Left ventricle myocardium inferior (tissue), 1 donor: ENCODE measurements around the gene PARD3B. TPM values are rescaled to one million over a fixed set of nuclear protein-coding genes. Genes with fewer than 3 reads are reported as not detected.

ENCODE experiments used
- DNase-seq: peaks from one replicate; pipeline ENCODE4 v3.0.0-alpha.2; 2020
- H3K27ac ChIP-seq: fragments of 200-600 bp; replicated peaks from 2 replicates; pipeline ENCODE4 v1.8.0; 2021
- H3K27me3 ChIP-seq: fragments of 200-600 bp; 2 replicates; pipeline ENCODE4 v1.8.0; 2021; ENCODE audit warnings: low read depth
- H3K36me3 ChIP-seq: fragments of 200-600 bp; 2 replicates; pipeline ENCODE4 v1.8.0; 2021
- H3K4me1 ChIP-seq: fragments of 200-600 bp; 2 replicates; pipeline ENCODE4 v1.8.0; 2021
- H3K4me3 ChIP-seq: fragments of 200-600 bp; 2 replicates; pipeline ENCODE4 v1.8.0; 2021; ENCODE audit warnings: mild to moderate bottlenecking, moderate library complexity
- H3K9me3 ChIP-seq: fragments of 200-600 bp; replicated peaks from 2 replicates; pipeline ENCODE4 v1.8.0; 2021
- CTCF ChIP-seq: fragments of 200-600 bp; IDR thresholded peaks from 2 replicates; pipeline ENCODE4 v1.8.0; 2021; ENCODE audit warnings: antibody characterized with exemption, mild to moderate bottlenecking, borderline replicate concordance
- intact Hi-C: fragments of 100-400 bp; cut with micrococcal nuclease; formaldehyde crosslinking; loops from one replicate; pipeline ENCODE4 v1.11.0; 2022
- total RNA-seq: library from RNA; stranded (reverse); fragmentation: NEBNext Ultra II Directional; extraction: Animal tissue kit (Norgen Biotek cat#: 25700); gene quantifications from one replicate; pipeline ENCODE4 v1.2.1, GENCODE V29; 2021
- donor health status: DM: no; HTN: yes; CAD: no; lungs with severe emphysema.

PARD3B gene
- total RNA-seq, 1 donor from 2014 or later, result 9.1 TPM

DNA sequence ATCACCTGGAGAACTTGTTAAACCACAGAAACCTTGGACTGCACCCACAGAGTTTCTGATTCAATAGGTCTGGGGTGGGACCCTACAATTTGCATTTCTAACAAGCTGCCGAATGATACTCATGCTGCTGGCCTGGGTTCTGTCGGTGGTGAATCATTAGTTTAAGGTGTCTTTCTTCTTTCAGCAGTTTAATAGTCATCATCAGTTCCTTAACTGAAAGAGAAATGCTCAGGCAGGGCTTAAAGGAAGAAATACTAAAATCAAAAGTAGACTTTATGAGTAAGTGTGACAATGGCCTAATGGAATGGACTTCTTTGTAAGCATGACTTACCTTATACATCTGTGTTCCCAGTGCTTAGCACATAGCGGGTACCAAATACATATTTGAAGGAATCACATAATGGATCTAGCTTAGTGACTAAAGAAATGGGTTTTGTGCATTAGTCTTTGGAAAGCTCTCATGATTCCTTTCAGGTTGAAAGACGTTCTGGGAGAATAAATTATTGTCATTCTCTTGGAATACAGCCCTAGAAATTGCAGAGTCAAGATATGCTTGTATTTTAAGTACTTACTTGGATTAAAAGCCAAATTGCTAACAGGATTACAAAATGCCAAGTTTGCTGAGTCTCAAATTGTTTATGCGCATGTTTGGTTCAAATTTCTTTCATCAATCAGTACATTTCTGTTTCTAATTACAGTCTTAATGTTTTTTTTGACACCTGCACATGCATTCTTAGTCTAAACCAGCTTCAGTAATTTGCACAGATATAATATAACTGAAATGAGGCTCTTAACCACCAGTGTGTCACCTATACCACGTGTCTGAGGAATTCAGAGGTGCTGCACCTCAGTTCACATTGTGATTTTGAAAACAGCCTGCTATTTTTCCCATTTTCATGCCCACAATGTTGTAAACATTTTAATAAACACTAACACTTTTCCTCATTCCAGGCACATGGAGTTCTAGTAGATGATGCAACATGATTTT is 916.7 kb downstream of the PARD3B start:
- Histone ChIP-seq H3K9me3 (no peaks in the 10 kb centered on the region), H3K4me3 (no peak overlapping the region), H3K36me3 (no peaks in the 10 kb centered on the region), H3K4me1 (no peaks in the 10 kb centered on the region), H3K27ac (no peak overlapping the region), H3K27me3 (no peaks in the 10 kb centered on the region)
- DNase-seq, result no peak
- intact Hi-C loops, result no loop called here
- TF ChIP-seq CTCF, result no peak

- H3K4me3 ChIP-seq, result no peak overlapping the region
- intact Hi-C loops, result no loop called here
- H3K36me3 ChIP-seq, result no peaks in the 10 kb centered on the region
- H3K9me3 ChIP-seq, result no peaks in the 10 kb centered on the region
- H3K4me1 ChIP-seq, result no peaks in the 10 kb centered on the region
- no peak overlapping the region for H3K27ac ChIP-seq
- TF ChIP-seq CTCF, result no peak
- DNase-seq, result no peak
- no peaks in the 10 kb centered on the region for H3K27me3 ChIP-seq
These were observed 917.5 kb downstream of the PARD3B start for GRCh38 chr2:205462681-205463345.

DNA sequence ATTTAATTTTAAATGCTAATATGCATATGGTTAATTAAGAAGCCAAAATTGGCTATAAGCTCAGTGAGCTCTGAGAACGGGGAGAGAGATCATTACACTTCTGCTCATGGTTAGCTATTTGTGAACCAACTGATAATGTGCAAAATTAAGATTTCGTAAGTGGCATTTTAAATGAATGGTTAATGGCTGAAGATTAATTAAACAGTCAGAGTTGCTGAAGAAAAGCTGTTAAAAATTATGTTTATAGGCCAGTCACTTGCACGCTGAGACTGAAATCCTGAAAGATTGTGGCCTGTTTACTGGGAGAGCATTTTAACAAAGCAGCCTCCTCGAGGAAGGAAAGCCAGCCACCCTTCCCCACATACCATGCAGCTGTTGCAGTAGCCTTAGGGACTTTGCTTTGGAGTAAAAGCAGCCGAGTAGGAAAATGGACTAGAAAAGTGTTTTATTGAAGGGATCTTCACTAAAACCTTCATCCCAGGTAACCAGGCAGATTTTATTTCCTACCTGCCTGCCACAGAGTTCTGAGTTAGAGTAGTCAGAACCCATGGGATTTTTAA is 918.3 kb downstream of the PARD3B start:
- no peaks in the 10 kb centered on the region for H3K4me1 ChIP-seq
- H3K27me3 ChIP-seq, result no peaks in the 10 kb centered on the region
- no peak for TF ChIP-seq CTCF
- intact Hi-C loops, result no loop called here
- no peak for DNase-seq
- H3K4me3 ChIP-seq, result no peak overlapping the region
- no peaks in the 10 kb centered on the region for H3K36me3 ChIP-seq
- no peaks in the 10 kb centered on the region for H3K9me3 ChIP-seq
- no peak overlapping the region for H3K27ac ChIP-seq

DNA sequence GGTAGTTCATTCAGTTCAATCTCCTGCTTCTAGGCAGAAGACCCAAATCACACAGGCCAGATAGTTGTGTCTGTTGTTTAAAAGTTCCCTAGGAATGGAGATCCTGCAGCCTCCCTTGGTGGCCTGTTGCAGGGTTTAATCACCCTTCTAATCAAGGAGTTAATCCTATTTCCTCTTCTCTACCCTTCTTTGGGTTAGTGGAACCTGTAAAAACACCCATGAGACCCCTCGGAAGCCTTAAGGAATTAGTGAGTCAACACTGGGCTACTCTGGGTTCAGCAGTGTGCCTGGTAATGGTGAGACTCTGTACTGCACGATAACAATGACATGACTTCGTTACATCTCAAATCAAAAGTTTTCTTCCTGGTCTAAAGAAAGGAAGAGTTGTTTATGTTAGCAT is 919.4 kb downstream of the PARD3B start:
- H3K9me3 ChIP-seq, result no peaks in the 10 kb centered on the region
- no peak overlapping the region for H3K27ac ChIP-seq
- no peaks in the 10 kb centered on the region for H3K27me3 ChIP-seq
- no peaks in the 10 kb centered on the region for H3K4me1 ChIP-seq
- no peak for TF ChIP-seq CTCF
- no peaks in the 10 kb centered on the region for H3K36me3 ChIP-seq
- intact Hi-C loops, result no loop called here
- no peak overlapping the region for H3K4me3 ChIP-seq
- no peak for DNase-seq

GRCh38 chr2:205465791-205466190 is 920.5 kb downstream of the PARD3B start:
- no peak overlapping the region for H3K27ac ChIP-seq
- no peak for TF ChIP-seq CTCF
- H3K4me3 ChIP-seq, result no peak overlapping the region
- H3K27me3 ChIP-seq, result no peaks in the 10 kb centered on the region
- no peaks in the 10 kb centered on the region for H3K9me3 ChIP-seq
- H3K4me1 ChIP-seq, result no peaks in the 10 kb centered on the region
- DNase-seq, result no peak
- H3K36me3 ChIP-seq, result no peaks in the 10 kb centered on the region
- intact Hi-C loops, result no loop called here
